Measurements from ENCODE around the gene PCNX3. TPM values are rescaled to one million over a fixed set of nuclear protein-coding genes. Genes with fewer than 3 reads are reported as not detected.
A peak's percentile ranks its signal among the peaks of the same experiment; 100 is the strongest.

The PCNX3 gene
- total and polyA plus RNA-seq, 2 of the 4 experiments (the other 2 are of a cell fraction), result 5.6 to 33.2 TPM

DNA sequence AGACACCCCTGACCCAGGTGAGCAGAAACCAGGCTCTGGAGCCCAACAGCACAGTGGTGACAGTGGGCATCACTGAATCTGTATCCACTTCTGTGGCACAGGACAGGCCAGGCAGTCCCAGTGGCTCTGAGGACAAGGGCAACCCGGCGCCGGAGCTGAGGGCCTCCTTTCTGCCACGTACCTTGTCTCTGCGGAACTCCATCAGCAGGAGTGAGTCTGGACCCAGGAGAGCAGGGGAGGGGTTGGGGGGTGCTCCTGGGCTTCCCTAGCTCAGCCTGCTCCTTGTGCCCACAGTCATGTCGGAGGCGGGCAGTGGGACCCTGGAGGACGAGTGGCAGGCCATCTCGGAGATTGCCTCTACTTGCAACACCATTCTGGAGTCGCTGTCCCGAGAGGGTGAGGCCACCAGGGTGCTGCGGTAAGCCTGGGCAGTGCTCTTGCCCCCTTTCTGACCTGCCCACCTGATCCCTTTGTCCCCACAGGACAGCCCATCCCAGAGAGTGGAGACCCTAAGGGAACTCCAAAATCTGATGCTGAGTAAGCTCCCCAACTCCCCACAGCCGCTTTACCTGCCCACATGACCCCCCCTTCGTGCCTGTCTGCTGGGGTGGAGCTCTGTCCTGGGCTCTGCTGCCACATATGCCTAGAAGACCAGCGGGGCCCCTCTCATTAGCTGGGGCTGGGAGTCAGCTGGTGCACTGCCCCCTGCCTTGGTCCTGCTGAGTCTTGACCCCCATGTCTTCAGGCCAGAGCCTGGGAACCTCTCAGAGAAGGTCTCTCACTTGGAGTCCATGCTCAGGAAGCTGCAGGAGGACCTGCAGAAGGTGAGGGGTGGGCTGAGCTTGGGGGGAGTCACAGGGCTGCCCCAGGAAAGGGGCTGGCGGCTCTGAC, 34.3 kb downstream of the PCNX3 start:
- no peak overlapping the region for H4K8ac ChIP-seq (ENCODE audit: low read depth in 2 of 2, low read length in 2 of 2)
- no peaks in the 10 kb centered on the region for H3K27me3 ChIP-seq (ENCODE audit: control insufficient read depth, insufficient read depth, low read length)
- H3K9me1 ChIP-seq (ENCODE audit: insufficient read depth, low read length), result peaks cover 23% of the 10 kb centered on the region
- H4K5ac ChIP-seq (ENCODE audit: low read depth, low read length), result no peak overlapping the region
- no TSS peak for BruUV-seq (replicated peaks)
- WGBS, 2 experiments (ENCODE audit: extremely low coverage in 2 of 2, insufficient read length in 1 of 2), result 88% methylated on average over 9 of the region's 16 CpGs; no CpG with 5 or more reads in 1 of the 2 experiments
- POLR2A ChIA-PET (ENCODE audit: unreplicated experiment), result no interaction called here
- no peak overlapping the region for H3K27ac ChIP-seq (ENCODE audit: insufficient read depth, low read length)
- no peak overlapping the region for H3K9ac ChIP-seq (ENCODE audit: low read depth, low read length)
- no peak overlapping the region for H3K4me2 ChIP-seq (ENCODE audit: low read depth, low read length)
- no peak overlapping the region for H2BK120ac ChIP-seq (ENCODE audit: low read depth, low read length)
- intact Hi-C loops (cut with micrococcal nuclease), result no loop called here
- no peak overlapping the region for H3K56ac ChIP-seq (ENCODE audit: extremely low read depth, insufficient read depth, low read length)
- no peak overlapping the region for H2BK20ac ChIP-seq (ENCODE audit: low read depth, low read length)
- no peak overlapping the region for H2BK5ac ChIP-seq (ENCODE audit: low read depth, low read length, poor library complexity, severe bottlenecking)
- dilution Hi-C loops (cut with HindIII; ENCODE audit: low sequenced_read_pairs, unreplicated experiment), result no loop called here
- no peak overlapping the region for H2AK5ac ChIP-seq (ENCODE audit: low read depth, low read length)
- no peak overlapping the region for H3K23ac ChIP-seq (ENCODE audit: low read depth, low read length)
- no peak overlapping the region for H3K18ac ChIP-seq (ENCODE audit: low read depth, low read length)
- ATAC-seq (ENCODE audit: low read depth) (no peak), DNase-seq (no peak)
- H3K4me1 ChIP-seq (ENCODE audit: control insufficient read depth, insufficient read depth, low read length), result peaks cover 21% of the 10 kb centered on the region
- CTCF ChIA-PET, result no interaction called here
- H3K4ac ChIP-seq (ENCODE audit: low read depth, low read length), result no peak overlapping the region
- H4K20me1 ChIP-seq (ENCODE audit: insufficient read depth, low read length), result peaks cover 4% of the 10 kb centered on the region; the same call in 1 of the 2 replicates
- peaks cover 11 to 36% of the 10 kb centered on the region in 2 experiments; a peak in 3 of 4 replicates for H3K79me1 ChIP-seq (ENCODE audit: low read depth in 1 of 2, low read length in 2 of 2)
- no peak overlapping the region for H3K4me3 ChIP-seq (ENCODE audit: insufficient read depth, low read depth, low read length)
- H2BK15ac ChIP-seq (ENCODE audit: low read depth, low read length), result no peak overlapping the region
- H3K9me3 ChIP-seq (ENCODE audit: control insufficient read depth, insufficient read depth, low read length), result no peaks in the 10 kb centered on the region
- peak overlapping the region; percentile 51 for H2AK9ac ChIP-seq (replicated peaks; ENCODE audit: low read depth, low read length, poor library complexity)
- in situ Hi-C loops (cut with MboI; ENCODE audit: low sequenced_read_pairs), result no loop called here
- no peak overlapping the region for H3K14ac ChIP-seq (replicated peaks; ENCODE audit: low read depth, low read length)
- H3K36me3 ChIP-seq (ENCODE audit: control insufficient read depth, insufficient read depth, low read length), result peaks cover 24% of the 10 kb centered on the region
- no peak overlapping the region for H2AFZ ChIP-seq (replicated peaks; ENCODE audit: low read length, poor library complexity)
- H4K91ac ChIP-seq (ENCODE audit: insufficient read depth, low read depth, low read length), result no peak overlapping the region
- TF ChIP-seq RFX5 (IDR thresholded peaks at IDR 0.05; ENCODE audit: low read depth, low read length) (no peak), RAD21 (IDR thresholded peaks at IDR 0.05; ENCODE audit: low read length) (no peak), RCOR1 (IDR thresholded peaks at IDR 0.05; ENCODE audit: insufficient replicate concordance, low read length) (no peak), SMC3 (IDR thresholded peaks at IDR 0.05; ENCODE audit: low read depth, low read length) (no peak), CEBPB (IDR thresholded peaks at IDR 0.05; ENCODE audit: low read depth, low read length) (no peak), MXI1 (IDR thresholded peaks at IDR 0.05; ENCODE audit: borderline replicate concordance, low read depth, low read length) (no peak), MAFK (IDR thresholded peaks at IDR 0.05; ENCODE audit: low read depth, low read length) (no peak), CHD1 (IDR thresholded peaks at IDR 0.05; ENCODE audit: low read depth, low read length) (no peak), FOS (IDR thresholded peaks at IDR 0.05; ENCODE audit: low read depth, low read length) (no peak), BHLHE40 (IDR thresholded peaks at IDR 0.05; ENCODE audit: low read depth, low read length) (no peak), MAZ (IDR thresholded peaks at IDR 0.05; ENCODE audit: borderline replicate concordance, low read depth, low read length) (no peak), POLR2A (IDR thresholded peaks at IDR 0.05; ENCODE audit: low read depth, low read length) (no peak), NFE2L2 (IDR thresholded peaks at IDR 0.05; ENCODE audit: low read depth, low read length) (no peak)
- TF ChIP-seq, protein P1, sequence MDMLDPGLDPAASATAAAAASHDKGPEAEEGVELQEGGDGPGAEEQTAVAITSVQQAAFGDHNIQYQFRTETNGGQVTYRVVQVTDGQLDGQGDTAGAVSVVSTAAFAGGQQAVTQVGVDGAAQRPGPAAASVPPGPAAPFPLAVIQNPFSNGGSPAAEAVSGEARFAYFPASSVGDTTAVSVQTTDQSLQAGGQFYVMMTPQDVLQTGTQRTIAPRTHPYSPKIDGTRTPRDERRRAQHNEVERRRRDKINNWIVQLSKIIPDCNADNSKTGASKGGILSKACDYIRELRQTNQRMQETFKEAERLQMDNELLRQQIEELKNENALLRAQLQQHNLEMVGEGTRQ (IDR thresholded peaks at IDR 0.05; ENCODE audit: low read depth, low read length), result no peak
- TF ChIP-seq, protein P2, sequence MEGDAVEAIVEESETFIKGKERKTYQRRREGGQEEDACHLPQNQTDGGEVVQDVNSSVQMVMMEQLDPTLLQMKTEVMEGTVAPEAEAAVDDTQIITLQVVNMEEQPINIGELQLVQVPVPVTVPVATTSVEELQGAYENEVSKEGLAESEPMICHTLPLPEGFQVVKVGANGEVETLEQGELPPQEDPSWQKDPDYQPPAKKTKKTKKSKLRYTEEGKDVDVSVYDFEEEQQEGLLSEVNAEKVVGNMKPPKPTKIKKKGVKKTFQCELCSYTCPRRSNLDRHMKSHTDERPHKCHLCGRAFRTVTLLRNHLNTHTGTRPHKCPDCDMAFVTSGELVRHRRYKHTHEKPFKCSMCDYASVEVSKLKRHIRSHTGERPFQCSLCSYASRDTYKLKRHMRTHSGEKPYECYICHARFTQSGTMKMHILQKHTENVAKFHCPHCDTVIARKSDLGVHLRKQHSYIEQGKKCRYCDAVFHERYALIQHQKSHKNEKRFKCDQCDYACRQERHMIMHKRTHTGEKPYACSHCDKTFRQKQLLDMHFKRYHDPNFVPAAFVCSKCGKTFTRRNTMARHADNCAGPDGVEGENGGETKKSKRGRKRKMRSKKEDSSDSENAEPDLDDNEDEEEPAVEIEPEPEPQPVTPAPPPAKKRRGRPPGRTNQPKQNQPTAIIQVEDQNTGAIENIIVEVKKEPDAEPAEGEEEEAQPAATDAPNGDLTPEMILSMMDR (conservative IDR thresholded peaks at IDR 0.05; ENCODE audit: low read depth, low read length), result no peak
